ENCODE results near the gene SAXO1. TPM values are rescaled to one million over a fixed set of nuclear protein-coding genes. Genes with fewer than 3 reads are reported as not detected.
A peak's percentile ranks its signal among the peaks of the same experiment; 100 is the strongest.

SAXO1 gene, protein sequence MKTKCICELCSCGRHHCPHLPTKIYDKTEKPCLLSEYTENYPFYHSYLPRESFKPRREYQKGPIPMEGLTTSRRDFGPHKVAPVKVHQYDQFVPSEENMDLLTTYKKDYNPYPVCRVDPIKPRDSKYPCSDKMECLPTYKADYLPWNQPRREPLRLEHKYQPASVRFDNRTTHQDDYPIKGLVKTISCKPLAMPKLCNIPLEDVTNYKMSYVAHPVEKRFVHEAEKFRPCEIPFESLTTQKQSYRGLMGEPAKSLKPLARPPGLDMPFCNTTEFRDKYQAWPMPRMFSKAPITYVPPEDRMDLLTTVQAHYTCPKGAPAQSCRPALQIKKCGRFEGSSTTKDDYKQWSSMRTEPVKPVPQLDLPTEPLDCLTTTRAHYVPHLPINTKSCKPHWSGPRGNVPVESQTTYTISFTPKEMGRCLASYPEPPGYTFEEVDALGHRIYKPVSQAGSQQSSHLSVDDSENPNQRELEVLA
- total RNA-seq: 0.03 TPM
- long read RNA-seq: 0 reads

DNA sequence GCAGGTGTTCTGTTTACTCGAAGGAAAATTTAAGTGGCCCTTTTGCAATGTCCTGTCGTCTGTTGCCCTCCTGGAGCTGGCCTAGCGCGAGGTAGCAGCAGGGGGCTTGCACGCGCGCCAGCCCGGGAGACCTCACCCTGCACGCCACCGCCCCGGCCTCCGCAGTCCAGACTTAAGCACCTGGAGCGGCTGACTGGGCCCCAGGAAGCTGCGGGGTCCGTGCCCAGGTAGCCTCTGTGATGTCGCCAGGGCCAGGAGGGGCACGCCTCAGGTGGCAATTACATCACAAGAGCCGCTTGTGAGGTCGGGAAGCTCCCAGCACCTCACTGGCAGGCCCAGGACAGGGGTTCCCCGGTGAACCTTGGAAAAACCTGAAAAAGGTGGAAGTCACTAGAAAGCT is at the start of gene SAXO1:
SAXO1 (minus strand) TSS at position 195 of the 400 bp plus-strand sequence. CDS start 301 bp downstream, outside the sequence.
- intact Hi-C loops (cut with micrococcal nuclease): no loop called here

DNA sequence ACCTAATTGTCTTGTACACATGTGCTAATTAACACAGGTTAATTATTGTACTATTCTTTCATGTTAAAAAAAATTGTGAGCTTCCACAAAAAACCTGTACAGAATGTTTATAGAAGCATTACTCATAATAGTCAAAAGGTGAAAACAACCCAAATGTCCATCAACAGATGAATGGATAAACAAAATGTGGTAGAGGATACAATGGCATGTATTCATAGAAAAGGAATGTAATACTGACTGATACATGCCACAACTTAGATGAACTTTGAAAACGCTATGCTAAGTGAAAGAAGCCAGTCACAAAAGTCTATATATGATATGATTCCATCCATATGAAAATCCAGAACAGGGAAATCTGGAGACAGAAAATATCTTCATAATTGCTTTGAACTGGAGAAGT is 41.8 kb upstream of the SAXO1 start:
- Histone ChIP-seq H3K9me3 (replicated peaks) (no peaks in the 10 kb centered on the region), H3K36me3 (peaks cover 97% of the 10 kb centered on the region), H3K27ac (replicated peaks) (no peak overlapping the region), H3K27me3 (ENCODE audit: low read depth) (no peaks in the 10 kb centered on the region), H3K4me1 (no peaks in the 10 kb centered on the region), H3K4me3 (no peak overlapping the region)
- intact Hi-C loops (cut with micrococcal nuclease): loop anchor here (10.0 kb wide), 1 partner anchor 280 kb away; no protein-coding TSS in a partner anchor
- DNase-seq: no peak
- TF ChIP-seq, protein P1, sequence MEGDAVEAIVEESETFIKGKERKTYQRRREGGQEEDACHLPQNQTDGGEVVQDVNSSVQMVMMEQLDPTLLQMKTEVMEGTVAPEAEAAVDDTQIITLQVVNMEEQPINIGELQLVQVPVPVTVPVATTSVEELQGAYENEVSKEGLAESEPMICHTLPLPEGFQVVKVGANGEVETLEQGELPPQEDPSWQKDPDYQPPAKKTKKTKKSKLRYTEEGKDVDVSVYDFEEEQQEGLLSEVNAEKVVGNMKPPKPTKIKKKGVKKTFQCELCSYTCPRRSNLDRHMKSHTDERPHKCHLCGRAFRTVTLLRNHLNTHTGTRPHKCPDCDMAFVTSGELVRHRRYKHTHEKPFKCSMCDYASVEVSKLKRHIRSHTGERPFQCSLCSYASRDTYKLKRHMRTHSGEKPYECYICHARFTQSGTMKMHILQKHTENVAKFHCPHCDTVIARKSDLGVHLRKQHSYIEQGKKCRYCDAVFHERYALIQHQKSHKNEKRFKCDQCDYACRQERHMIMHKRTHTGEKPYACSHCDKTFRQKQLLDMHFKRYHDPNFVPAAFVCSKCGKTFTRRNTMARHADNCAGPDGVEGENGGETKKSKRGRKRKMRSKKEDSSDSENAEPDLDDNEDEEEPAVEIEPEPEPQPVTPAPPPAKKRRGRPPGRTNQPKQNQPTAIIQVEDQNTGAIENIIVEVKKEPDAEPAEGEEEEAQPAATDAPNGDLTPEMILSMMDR (IDR thresholded peaks at IDR 0.05; ENCODE audit: borderline replicate concordance): no peak

More for the DNA sequence above, at the start of gene SAXO1:
- TF ChIP-seq, protein P1 (IDR thresholded peaks at IDR 0.05; ENCODE audit: borderline replicate concordance): no peak
- H3K4me3 ChIP-seq: no peak within 1 kb of the TSS
- peaks cover 4% of the 10 kb centered on the region for H3K4me1 ChIP-seq
- no peaks in the 10 kb centered on the region for H3K36me3 ChIP-seq
- H3K27me3 ChIP-seq (ENCODE audit: low read depth): peaks cover 10% of the 10 kb centered on the region
- no peak for DNase-seq
- no peaks in the 10 kb centered on the region for H3K9me3 ChIP-seq (replicated peaks)
- H3K27ac ChIP-seq (replicated peaks): no peak within 1 kb of the TSS

DNA sequence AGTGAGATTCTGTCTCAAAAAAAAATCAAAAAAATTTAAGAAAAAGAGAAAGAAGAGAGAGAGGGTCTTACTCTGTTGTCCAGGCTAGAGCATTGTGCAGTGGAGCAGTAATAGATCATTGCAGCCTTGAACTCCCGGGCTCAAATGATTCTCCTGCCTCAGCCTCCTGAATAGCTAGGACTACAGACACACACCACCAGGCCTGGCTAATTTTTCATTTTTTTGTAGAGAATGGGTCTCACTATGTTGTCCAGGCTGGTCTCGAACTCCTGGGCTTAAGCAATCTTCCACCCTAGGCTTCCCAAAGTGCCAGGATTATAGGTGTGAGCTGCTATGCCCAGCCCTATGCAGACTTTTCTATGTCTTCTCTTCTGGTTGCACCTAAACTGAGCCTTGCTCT is 41.2 kb upstream of the SAXO1 start:
- Histone ChIP-seq H3K4me3 (no peak overlapping the region), H3K4me1 (no peaks in the 10 kb centered on the region), H3K27me3 (ENCODE audit: low read depth) (no peaks in the 10 kb centered on the region), H3K27ac (replicated peaks) (no peak overlapping the region), H3K36me3 (peaks cover 97% of the 10 kb centered on the region), H3K9me3 (replicated peaks) (no peaks in the 10 kb centered on the region)
- no peak for DNase-seq
- intact Hi-C loops (cut with micrococcal nuclease): loop anchor here (10.0 kb wide), 1 partner anchor 281 kb away; no protein-coding TSS in a partner anchor
- TF ChIP-seq, protein P1 (IDR thresholded peaks at IDR 0.05; ENCODE audit: borderline replicate concordance): no peak

DNA sequence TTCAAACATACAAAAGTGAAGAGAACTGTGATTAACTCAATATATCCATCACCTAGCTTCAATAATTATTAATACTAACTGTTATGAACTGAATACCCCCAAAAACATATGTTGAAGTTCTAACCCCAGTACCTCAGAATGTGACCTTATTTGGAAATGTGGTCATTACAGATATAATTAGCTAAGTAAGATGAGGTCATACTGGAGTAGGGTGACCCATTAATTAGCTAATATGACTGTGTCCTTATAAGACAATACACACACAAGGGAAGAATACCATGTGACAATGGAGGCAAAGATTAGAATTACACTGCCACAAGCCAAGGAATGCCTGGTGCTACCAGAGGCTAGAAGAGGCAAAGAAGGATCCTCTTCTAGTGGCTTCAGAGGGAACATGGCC is 24.0 kb upstream of the SAXO1 start:
- intact Hi-C loops (cut with micrococcal nuclease): no loop called here
- Histone ChIP-seq H3K27me3 (ENCODE audit: low read depth) (no peaks in the 10 kb centered on the region), H3K27ac (replicated peaks) (no peak overlapping the region), H3K9me3 (replicated peaks) (no peaks in the 10 kb centered on the region), H3K36me3 (peaks cover 59% of the 10 kb centered on the region), H3K4me1 (peaks cover 16% of the 10 kb centered on the region), H3K4me3 (no peak overlapping the region)
- no peak for DNase-seq
- TF ChIP-seq, protein P1 (IDR thresholded peaks at IDR 0.05; ENCODE audit: borderline replicate concordance): no peak

DNA sequence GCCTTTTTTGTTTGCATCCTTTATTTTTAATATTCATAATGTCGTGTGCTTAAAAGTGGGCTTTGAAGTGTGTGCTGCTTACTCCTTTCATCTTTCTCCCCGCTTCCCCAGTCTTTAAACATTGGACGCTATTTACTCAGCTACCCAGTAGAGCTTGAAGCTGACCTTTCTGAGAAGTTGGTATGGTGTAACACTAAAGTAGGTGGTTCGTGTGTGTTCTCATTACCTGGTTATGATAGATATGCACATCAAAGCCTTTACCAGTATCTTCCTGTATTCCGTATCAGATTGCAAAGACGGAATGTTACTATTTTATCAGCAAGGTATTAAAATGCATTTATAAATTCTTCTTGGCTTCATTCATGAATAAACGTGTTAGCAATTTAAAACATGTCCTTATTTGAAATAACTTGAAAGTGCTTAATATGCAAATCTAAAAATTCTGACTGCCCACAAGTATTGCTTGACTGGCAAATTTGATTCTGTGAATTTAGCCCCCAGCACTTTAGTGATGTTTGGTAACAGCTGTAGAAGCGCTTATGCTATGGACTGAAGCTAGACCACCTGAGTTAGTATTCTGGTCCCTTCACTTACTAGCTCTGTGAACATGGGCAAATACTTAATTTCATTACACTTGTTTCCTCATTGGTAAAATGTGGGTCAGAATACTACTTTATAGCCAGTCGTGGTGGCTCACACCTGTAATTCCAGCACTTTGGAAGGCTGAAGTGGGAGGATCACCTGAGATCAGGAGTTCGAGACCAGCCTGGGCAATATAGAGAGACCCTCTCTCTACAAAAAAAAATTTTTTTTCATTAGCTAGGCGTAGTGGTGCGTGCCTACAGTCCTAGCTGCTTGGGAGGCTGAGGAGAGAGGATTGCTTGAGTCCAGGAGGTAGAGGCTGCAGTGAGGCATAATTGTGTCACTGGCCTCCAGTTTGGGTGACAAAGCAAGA is 17.9 kb upstream of the SAXO1 start:
- Histone ChIP-seq H3K9me3 (replicated peaks) (no peaks in the 10 kb centered on the region), H3K36me3 (peaks cover 11% of the 10 kb centered on the region), H3K27ac (replicated peaks) (peak overlapping the region; percentile 96), H3K4me3 (peak overlapping the region; percentile 94), H3K4me1 (peaks cover 53% of the 10 kb centered on the region), H3K27me3 (ENCODE audit: low read depth) (no peaks in the 10 kb centered on the region)
- intact Hi-C loops (cut with micrococcal nuclease): no loop called here
- no peak for DNase-seq
- TF ChIP-seq, protein P1 (IDR thresholded peaks at IDR 0.05; ENCODE audit: borderline replicate concordance): no peak
